ENCODE data around the gene NTM.

DNA sequence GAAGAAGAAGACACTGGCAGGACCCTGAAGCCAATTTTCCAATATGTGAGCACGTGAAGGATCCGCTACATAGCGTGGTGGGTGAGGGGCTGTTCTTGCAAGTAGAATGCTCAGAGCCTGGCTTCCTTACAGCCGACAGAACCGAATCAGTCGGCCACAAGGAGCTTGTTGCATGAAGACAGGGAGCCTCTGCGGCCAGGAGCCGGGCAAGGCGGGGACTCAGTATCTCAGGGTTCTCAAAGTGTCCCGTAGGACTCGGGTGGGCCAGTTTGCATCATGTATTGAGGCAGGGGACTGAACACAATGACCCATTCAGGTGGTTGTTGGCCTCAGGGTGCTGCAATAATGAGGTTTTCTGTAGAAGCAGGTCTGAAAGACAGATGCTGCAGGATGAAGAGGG, 289.5 kb downstream of the NTM start:
- TF ChIP-seq LEF1 (IDR thresholded peaks at IDR 0.05; ENCODE audit: borderline replicate concordance) (no peak), HDGF (IDR thresholded peaks at IDR 0.05; ENCODE audit: borderline replicate concordance) (no peak), FOXM1 (IDR thresholded peaks at IDR 0.05; ENCODE audit: borderline replicate concordance) (no peak)
